Suprapubic skin (tissue), 4 donors: ENCODE results near the gene OR7C1. TPM values are rescaled to one million over a fixed set of nuclear protein-coding genes. Genes with fewer than 3 reads are reported as not detected.

Source experiments
- DNase-seq, 2 donors: peaks; one replicate each; pipeline ENCODE4 v3.0.0-alpha.2; 2019; ENCODE audit warnings: low spot score in 2 of 2
- H3K27ac ChIP-seq: fragments of 200-600 bp; sonication (generic); one replicate; pipeline ENCODE4 v1.5.1; 2019
- H3K27me3 ChIP-seq: fragments of 200-600 bp; sonication (generic); one replicate; pipeline ENCODE4 v1.5.1; 2019
- H3K36me3 ChIP-seq: fragments of 200-600 bp; sonication (generic); one replicate; pipeline ENCODE4 v1.5.1; 2019
- H3K4me1 ChIP-seq: fragments of 200-600 bp; sonication (generic); one replicate; pipeline ENCODE4 v1.5.1; 2019
- H3K4me3 ChIP-seq: fragments of 200-600 bp; sonication (generic); one replicate; pipeline ENCODE4 v1.5.1; 2019; ENCODE audit warnings: mild to moderate bottlenecking
- H3K9me3 ChIP-seq: fragments of 200-600 bp; sonication (generic); one replicate; pipeline ENCODE4 v1.5.1; 2019
- EP300 ChIP-seq: sonication (generic); formaldehyde crosslinking; IDR thresholded peaks from one replicate; pipeline ENCODE4 v1.6.1; 2017; ENCODE audit warnings: antibody characterized with exemption
- POLR2A ChIP-seq, 2 donors: fragments of 450-650 bp; IDR thresholded peaks; one replicate each; pipeline ENCODE4 v1.6.1; 2017; ENCODE audit warnings: antibody characterized with exemption in 2 of 2, mild to moderate bottlenecking in 2 of 2, moderate library complexity in 2 of 2
- POLR2AphosphoS5 ChIP-seq, 3 donors: sonication (generic); formaldehyde crosslinking; IDR thresholded peaks; one replicate each; pipeline ENCODE4 v1.6.1; 2017; ENCODE audit warnings: antibody characterized with exemption in 3 of 3
- WGBS: methylation state at CpG from one replicate; pipeline ENCODE4 v1.1.5; 2018; 5-methylcytosine and 5-hydroxymethylcytosine counted together
- total RNA-seq, 4 donors: library from RNA; depleted of rRNA; stranded (reverse); fragments of >200 nt; gene quantifications; one replicate each; pipeline ENCODE4 v1.1.0, GENCODE V29; 2016
- TF ChIP-seq, protein P1 (sequence below), 2 donors: fragments of 200-600 bp in 1 of 2; fragments of 450-650 bp in 1 of 2; sonication (generic) in 1 of 2; IDR thresholded peaks; one replicate each; pipeline ENCODE4 v1.5.1; 2016 to 2019; ENCODE audit warnings: antibody characterized with exemption in 2 of 2, mild to moderate bottlenecking in 1 of 2, moderate library complexity in 1 of 2

OR7C1 gene
- total RNA-seq, 4 donors from 2014 or later, result 4.4 to 11.2 (median 5.1) TPM

DNA sequence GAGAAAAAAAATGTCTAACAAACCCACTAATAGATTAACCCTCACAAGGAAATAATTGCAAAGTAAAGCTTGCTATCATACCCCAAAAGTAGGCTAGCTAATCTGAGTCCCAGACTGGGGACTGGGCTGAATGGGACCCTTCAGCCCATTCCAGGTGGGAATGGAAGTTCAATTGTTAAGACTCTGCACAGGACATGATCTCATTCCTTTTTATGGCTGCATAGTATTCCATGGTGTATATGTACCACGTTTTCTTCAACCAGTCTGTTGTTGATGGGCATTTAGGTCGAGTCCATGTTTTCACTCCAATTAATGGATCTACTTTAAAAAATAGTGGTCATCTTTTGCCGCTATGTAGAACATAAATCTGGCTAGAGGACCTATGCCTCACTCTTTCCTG, 17.9 kb downstream of the OR7C1 start:
- no peaks in the 10 kb centered on the region for H3K27me3 ChIP-seq
- TF ChIP-seq, protein P1, sequence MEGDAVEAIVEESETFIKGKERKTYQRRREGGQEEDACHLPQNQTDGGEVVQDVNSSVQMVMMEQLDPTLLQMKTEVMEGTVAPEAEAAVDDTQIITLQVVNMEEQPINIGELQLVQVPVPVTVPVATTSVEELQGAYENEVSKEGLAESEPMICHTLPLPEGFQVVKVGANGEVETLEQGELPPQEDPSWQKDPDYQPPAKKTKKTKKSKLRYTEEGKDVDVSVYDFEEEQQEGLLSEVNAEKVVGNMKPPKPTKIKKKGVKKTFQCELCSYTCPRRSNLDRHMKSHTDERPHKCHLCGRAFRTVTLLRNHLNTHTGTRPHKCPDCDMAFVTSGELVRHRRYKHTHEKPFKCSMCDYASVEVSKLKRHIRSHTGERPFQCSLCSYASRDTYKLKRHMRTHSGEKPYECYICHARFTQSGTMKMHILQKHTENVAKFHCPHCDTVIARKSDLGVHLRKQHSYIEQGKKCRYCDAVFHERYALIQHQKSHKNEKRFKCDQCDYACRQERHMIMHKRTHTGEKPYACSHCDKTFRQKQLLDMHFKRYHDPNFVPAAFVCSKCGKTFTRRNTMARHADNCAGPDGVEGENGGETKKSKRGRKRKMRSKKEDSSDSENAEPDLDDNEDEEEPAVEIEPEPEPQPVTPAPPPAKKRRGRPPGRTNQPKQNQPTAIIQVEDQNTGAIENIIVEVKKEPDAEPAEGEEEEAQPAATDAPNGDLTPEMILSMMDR (IDR thresholded peaks at IDR 0.05), result no peak
- TF ChIP-seq EP300 (no peak), POLR2A (IDR thresholded peaks at IDR 0.05) (no peak), POLR2AphosphoS5 (IDR thresholded peaks at IDR 0.05) (no peak)
- H3K4me1 ChIP-seq, result no peaks in the 10 kb centered on the region
- no peak for DNase-seq
- H3K4me3 ChIP-seq, result no peak overlapping the region
- no peaks in the 10 kb centered on the region for H3K36me3 ChIP-seq
- no peak overlapping the region for H3K27ac ChIP-seq
- no peaks in the 10 kb centered on the region for H3K9me3 ChIP-seq
- 75% methylated on average over 3 of the region's 3 CpGs for WGBS

DNA sequence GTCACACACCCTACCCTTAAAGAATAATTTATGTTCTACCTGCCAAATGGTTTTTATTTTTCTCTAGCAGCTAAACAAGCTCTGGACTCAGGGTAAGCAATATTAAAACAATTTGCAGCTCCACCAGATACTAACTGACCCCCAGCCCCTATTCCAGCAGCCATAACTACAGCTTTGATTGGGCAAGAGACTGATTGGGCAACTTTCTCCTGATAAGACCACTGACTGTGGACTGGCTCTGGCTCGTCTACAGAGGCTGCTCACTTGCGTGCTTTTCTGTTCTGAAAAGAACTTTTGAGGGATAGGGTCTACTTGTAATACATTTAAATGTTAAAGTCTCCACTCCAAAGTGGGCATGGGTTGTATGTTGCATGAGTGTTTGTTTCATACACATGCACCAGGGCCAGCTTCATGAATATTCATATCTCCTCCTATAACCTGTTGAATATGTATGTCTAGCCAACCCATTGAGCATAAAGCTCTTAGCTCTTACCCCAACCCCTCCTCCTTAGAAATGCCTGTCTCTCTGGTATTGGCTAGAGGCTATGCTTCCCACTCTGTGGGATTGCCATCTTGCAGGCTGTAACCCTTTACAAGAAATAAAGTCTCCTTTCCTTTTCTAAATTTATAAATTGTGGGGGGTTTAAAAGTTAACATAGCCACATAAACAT, 19.9 kb downstream of the OR7C1 start:
- Histone ChIP-seq H3K27ac (no peak overlapping the region), H3K27me3 (no peaks in the 10 kb centered on the region), H3K36me3 (no peaks in the 10 kb centered on the region), H3K9me3 (no peaks in the 10 kb centered on the region), H3K4me3 (no peak overlapping the region), H3K4me1 (no peaks in the 10 kb centered on the region)
- TF ChIP-seq, protein P1 (IDR thresholded peaks at IDR 0.05), result no peak
- TF ChIP-seq EP300, result no peak
- no peak for TF ChIP-seq POLR2A (IDR thresholded peaks at IDR 0.05)
- TF ChIP-seq POLR2AphosphoS5 (IDR thresholded peaks at IDR 0.05), result no peak
- WGBS, result 81% methylated on average over 2 of the region's 2 CpGs
- no peak for DNase-seq

DNA sequence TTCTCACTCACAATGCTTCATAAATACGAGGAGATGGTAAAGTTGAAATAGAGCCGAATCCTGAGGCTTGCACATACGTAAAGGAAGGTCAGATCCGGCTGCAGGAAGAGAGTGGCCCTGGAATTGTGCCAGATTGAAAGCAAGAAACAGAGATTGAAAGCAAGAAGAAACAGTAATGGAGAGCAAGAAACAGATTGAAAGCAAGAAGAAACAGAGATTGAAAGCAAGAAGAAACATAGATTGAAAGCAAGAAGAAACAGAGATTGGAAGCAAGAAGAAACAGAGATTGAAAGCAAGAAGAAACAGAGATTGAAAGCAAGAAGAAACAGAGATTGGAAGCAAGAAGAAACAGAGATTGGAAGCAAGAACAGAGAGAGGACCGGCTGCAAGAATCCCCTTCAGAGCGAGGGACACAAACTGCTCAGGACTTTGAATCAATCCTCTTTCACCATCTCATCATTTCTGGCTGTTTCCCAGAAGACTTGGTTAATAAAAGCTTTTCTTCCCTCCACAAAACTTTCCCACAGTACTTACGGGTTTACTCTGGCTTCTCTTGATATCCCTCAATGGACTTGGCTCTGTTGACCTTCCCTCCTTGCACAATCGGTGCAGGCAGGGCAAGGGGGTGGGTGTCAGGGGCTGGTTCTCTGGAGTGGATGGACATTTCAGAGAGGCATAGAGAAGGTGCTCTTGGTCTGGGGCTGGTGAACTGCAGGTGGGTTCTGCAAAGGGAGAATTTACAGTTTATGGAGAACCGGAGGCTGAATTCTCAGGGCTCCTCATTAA, 25.5 kb downstream of the OR7C1 start:
- Histone ChIP-seq H3K4me1 (no peaks in the 10 kb centered on the region), H3K36me3 (no peaks in the 10 kb centered on the region), H3K4me3 (no peak overlapping the region), H3K27ac (no peak overlapping the region), H3K27me3 (no peaks in the 10 kb centered on the region), H3K9me3 (no peaks in the 10 kb centered on the region)
- no peak for DNase-seq
- TF ChIP-seq, protein P1 (IDR thresholded peaks at IDR 0.05), result no peak
- TF ChIP-seq POLR2AphosphoS5 (IDR thresholded peaks at IDR 0.05) (no peak), POLR2A (IDR thresholded peaks at IDR 0.05) (no peak), EP300 (no peak)
- WGBS, result 49% methylated on average over 9 of the region's 9 CpGs

DNA sequence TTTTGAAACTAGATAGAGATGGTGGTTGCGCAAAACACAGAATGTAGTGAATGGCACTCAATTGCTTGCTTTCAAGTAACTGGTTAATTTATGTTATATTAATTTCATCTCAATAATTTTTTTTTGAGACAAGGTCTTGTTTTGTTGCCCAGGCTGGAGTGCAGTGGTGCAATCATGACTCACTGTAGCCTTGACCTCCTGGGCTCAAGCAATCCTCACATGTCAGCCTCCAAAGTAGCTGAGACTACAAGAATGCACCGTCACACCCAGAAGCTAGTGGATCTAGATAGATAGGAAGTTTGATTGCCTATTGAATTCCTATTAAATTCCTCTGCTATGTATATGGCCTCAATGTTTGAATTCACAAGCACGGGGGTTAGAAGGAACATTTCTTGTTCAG, 30.2 kb downstream of the OR7C1 start:
- TF ChIP-seq, protein P1 (IDR thresholded peaks at IDR 0.05), result no peak
- TF ChIP-seq POLR2AphosphoS5 (IDR thresholded peaks at IDR 0.05), result no peak
- no peak for TF ChIP-seq POLR2A (IDR thresholded peaks at IDR 0.05)
- no peak overlapping the region for H3K27ac ChIP-seq
- H3K4me3 ChIP-seq, result no peak overlapping the region
- no peaks in the 10 kb centered on the region for H3K36me3 ChIP-seq
- H3K9me3 ChIP-seq, result no peaks in the 10 kb centered on the region
- DNase-seq, result no peak
- no peaks in the 10 kb centered on the region for H3K27me3 ChIP-seq
- 77% methylated on average over 3 of the region's 3 CpGs for WGBS
- no peaks in the 10 kb centered on the region for H3K4me1 ChIP-seq

DNA sequence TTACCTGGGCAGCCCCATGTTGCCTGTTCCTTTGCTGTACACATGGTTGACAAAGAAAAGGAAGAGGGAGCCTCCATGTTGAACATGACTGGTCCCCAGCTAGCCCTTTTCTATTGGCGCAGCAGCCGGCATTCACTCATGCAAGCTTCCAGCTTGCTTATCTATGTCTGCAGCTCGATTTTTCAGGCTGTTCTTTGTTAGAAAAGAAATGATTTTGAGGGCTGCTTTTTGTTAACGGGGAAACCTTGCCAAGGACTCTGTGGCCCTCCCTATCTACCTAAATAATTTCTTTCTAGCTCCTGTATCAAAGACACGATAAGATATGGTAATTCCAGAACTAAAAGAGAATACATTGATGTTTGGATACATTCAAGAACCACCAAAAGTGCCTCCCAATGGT, 36.2 kb downstream of the OR7C1 start:
- 81% methylated on average over 5 of the region's 5 CpGs for WGBS
- DNase-seq, result no peak
- Histone ChIP-seq H3K4me1 (no peaks in the 10 kb centered on the region), H3K27me3 (no peaks in the 10 kb centered on the region), H3K36me3 (no peaks in the 10 kb centered on the region), H3K27ac (no peak overlapping the region), H3K9me3 (no peaks in the 10 kb centered on the region), H3K4me3 (no peak overlapping the region)
- TF ChIP-seq, protein P1 (IDR thresholded peaks at IDR 0.05), result no peak
- TF ChIP-seq EP300, result no peak
- TF ChIP-seq POLR2A (IDR thresholded peaks at IDR 0.05), result no peak
- no peak for TF ChIP-seq POLR2AphosphoS5 (IDR thresholded peaks at IDR 0.05)
